OCI-LY1 (cell line): ENCODE results near the gene HTR1B.

Experiments used
- H2AFZ ChIP-seq: fragments of 200-600 bp; sonication (generic), shearing (Covaris generic); 2 replicates; pipeline ENCODE4 v1.6.0; 2014; ENCODE audit warnings: antibody characterized with exemption, mild to moderate bottlenecking, low read length
- H3F3A ChIP-seq: fragments of 200-600 bp; sonication (generic), shearing (Covaris generic); 2 replicates; pipeline ENCODE4 v1.6.0; 2014; ENCODE audit warnings: mild to moderate bottlenecking, antibody characterized with exemption, low read length, moderate library complexity; ENCODE audit not compliant: insufficient read depth
- H3K27ac ChIP-seq: fragments of 200-600 bp; sonication (generic); 2 replicates; pipeline ENCODE4 v1.5.1; 2014; ENCODE audit warnings: low read length, mixed run types, mild to moderate bottlenecking, low read depth; ENCODE audit not compliant: poor library complexity, severe bottlenecking
- H3K27me3 ChIP-seq: fragments of 200-600 bp; sonication (generic); 2 replicates; pipeline ENCODE4 v1.6.0; 2014; ENCODE audit warnings: antibody characterized with exemption, mild to moderate bottlenecking, low read length, moderate library complexity; ENCODE audit not compliant: insufficient read depth
- H3K36me3 ChIP-seq: fragments of 200-600 bp; sonication (generic); 2 replicates; pipeline ENCODE4 v1.6.1; 2014; ENCODE audit warnings: mild to moderate bottlenecking, antibody characterized with exemption, low read length, moderate library complexity, mixed read lengths; ENCODE audit not compliant: insufficient read depth
- H3K4me1 ChIP-seq: fragments of 200-600 bp; sonication (generic); 2 replicates; pipeline ENCODE4 v1.5.1; 2014; ENCODE audit warnings: mild to moderate bottlenecking, low read length, moderate library complexity; ENCODE audit not compliant: insufficient read depth, severe bottlenecking
- H3K4me2 ChIP-seq: fragments of 200-600 bp; sonication (generic), shearing (Covaris generic); 2 replicates; pipeline ENCODE4 v1.6.1; 2014; ENCODE audit warnings: low read length
- H3K4me3 ChIP-seq: fragments of 200-600 bp; sonication (generic); 2 replicates; pipeline ENCODE4 v1.5.1; 2014; ENCODE audit warnings: low read length, low read depth, mild to moderate bottlenecking, mixed read lengths; ENCODE audit not compliant: poor library complexity, severe bottlenecking
- H3K79me2 ChIP-seq: fragments of 200-600 bp; shearing (Covaris generic); 2 replicates; pipeline ENCODE4 v1.6.1; 2016; ENCODE audit warnings: mixed run types, low read length, mixed read lengths; ENCODE audit not compliant: insufficient read depth
- H3K9ac ChIP-seq: fragments of 200-600 bp; sonication (generic), shearing (Covaris generic); 2 replicates; pipeline ENCODE4 v1.6.1; 2014; ENCODE audit warnings: mild to moderate bottlenecking, low read length, mixed read lengths
- H3K9me2 ChIP-seq: fragments of 200-600 bp; sonication (generic), shearing (Covaris generic); 2 replicates; pipeline ENCODE4 v1.6.1; 2014; ENCODE audit warnings: low read depth, mild to moderate bottlenecking, low read length, mixed read lengths
- H3K9me3 ChIP-seq: fragments of 200-600 bp; shearing (Covaris generic); 2 replicates; pipeline ENCODE4 v1.6.1; 2014; ENCODE audit warnings: low read length, mixed read lengths
- H4K20me1 ChIP-seq: fragments of 200-600 bp; sonication (generic), shearing (Covaris generic); 2 replicates; pipeline ENCODE4 v1.6.0; 2016; ENCODE audit warnings: mild to moderate bottlenecking, low read length; ENCODE audit not compliant: insufficient read depth
- CTCF ChIP-seq: fragments of 200-600 bp; sonication (generic), shearing (Covaris generic); IDR thresholded peaks from 2 replicates; pipeline ENCODE4 v1.5.1; 2017; ENCODE audit warnings: mild to moderate bottlenecking, antibody characterized with exemption, low read length, moderate library complexity, mixed read lengths
- EZH2 ChIP-seq: fragments of 200-600 bp; sonication (generic), shearing (Covaris generic); IDR thresholded peaks from 2 replicates; pipeline ENCODE4 v1.8.0; 2017; ENCODE audit warnings: borderline replicate concordance, mixed run types, mild to moderate bottlenecking, antibody characterized with exemption, low read length, moderate library complexity, mixed read lengths

The HTR1B gene

GRCh38 chr6:77457720-77458349 lies 5.5 kb downstream of the HTR1B start:
- H2AFZ ChIP-seq: no peak overlapping the region
- no peak overlapping the region for H3K4me3 ChIP-seq
- no peaks in the 10 kb centered on the region for H3K79me2 ChIP-seq
- H3K9ac ChIP-seq: no peak overlapping the region
- H4K20me1 ChIP-seq: no peaks in the 10 kb centered on the region
- no peak overlapping the region for H3K4me2 ChIP-seq
- H3K27me3 ChIP-seq: no peaks in the 10 kb centered on the region
- H3K9me3 ChIP-seq: no peaks in the 10 kb centered on the region
- no peaks in the 10 kb centered on the region for H3F3A ChIP-seq
- TF ChIP-seq EZH2 (no peak), CTCF (peak; percentile 66)
- no peaks in the 10 kb centered on the region for H3K36me3 ChIP-seq
- no peaks in the 10 kb centered on the region for H3K4me1 ChIP-seq
- no peaks in the 10 kb centered on the region for H3K9me2 ChIP-seq
- no peak overlapping the region for H3K27ac ChIP-seq

GRCh38 chr6:77456531-77457248 lies 6.6 kb downstream of the HTR1B start:
- no peaks in the 10 kb centered on the region for H3K79me2 ChIP-seq
- H3K9me2 ChIP-seq: no peaks in the 10 kb centered on the region
- no peaks in the 10 kb centered on the region for H3K27me3 ChIP-seq
- no peak overlapping the region for H3K4me3 ChIP-seq
- no peak for TF ChIP-seq CTCF
- no peak for TF ChIP-seq EZH2
- no peaks in the 10 kb centered on the region for H3K4me1 ChIP-seq
- no peak overlapping the region for H3K4me2 ChIP-seq
- no peak overlapping the region for H3K27ac ChIP-seq
- no peak overlapping the region for H3K9ac ChIP-seq
- no peaks in the 10 kb centered on the region for H3F3A ChIP-seq
- no peaks in the 10 kb centered on the region for H4K20me1 ChIP-seq
- no peaks in the 10 kb centered on the region for H3K9me3 ChIP-seq
- no peak overlapping the region for H2AFZ ChIP-seq
- no peaks in the 10 kb centered on the region for H3K36me3 ChIP-seq

GRCh38 chr6:77455271-77455670 lies 8.0 kb downstream of the HTR1B start:
- Histone ChIP-seq H3K9me3 (no peaks in the 10 kb centered on the region), H3K27me3 (no peaks in the 10 kb centered on the region), H3K4me2 (no peak overlapping the region), H3K4me3 (no peak overlapping the region), H3K9ac (no peak overlapping the region), H3K36me3 (no peaks in the 10 kb centered on the region), H3K79me2 (no peaks in the 10 kb centered on the region), H3K4me1 (no peaks in the 10 kb centered on the region), H3K9me2 (no peaks in the 10 kb centered on the region), H4K20me1 (no peaks in the 10 kb centered on the region), H3F3A (no peaks in the 10 kb centered on the region), H3K27ac (no peak overlapping the region), H2AFZ (no peak overlapping the region)
- TF ChIP-seq EZH2 (no peak), CTCF (no peak)
